GM18519 (cell line): ENCODE results near the gene ATXN7L1.
"Not testable (repeated sequence)": the region's sequence is repeated elsewhere in the genome, so short reads cannot be mapped to it uniquely, and the experiment has no call there.

Experiments used
- ATAC-seq: cut with Tn5 transposase; IDR thresholded peaks from one replicate; pipeline ENCODE4 v1.9.1; 2021; ENCODE audit warnings: mild to moderate bottlenecking, moderate library complexity; ENCODE audit not compliant: unreplicated experiment, low FRiP score

ATXN7L1 gene

DNA sequence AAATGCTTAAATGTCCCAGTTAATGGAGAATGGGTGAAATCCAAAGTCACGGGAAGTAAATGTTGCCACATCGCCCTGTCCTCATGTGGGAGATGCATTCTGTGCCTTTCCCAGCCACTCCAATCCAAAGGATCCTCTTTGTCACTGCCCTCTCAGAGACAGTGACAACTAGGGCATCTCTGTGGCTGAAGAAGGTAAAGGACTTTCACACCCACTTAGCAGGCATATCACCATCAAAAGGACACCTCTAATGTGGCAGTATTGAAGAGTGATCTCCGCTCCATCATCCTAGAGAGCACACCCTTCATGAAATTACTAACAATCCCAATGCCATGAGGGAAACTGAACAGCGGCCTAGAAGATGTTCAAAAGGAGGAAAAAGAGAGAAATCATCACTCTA lies 13.6 kb downstream of the ATXN7L1 start:
- ATAC-seq, result no peak

DNA sequence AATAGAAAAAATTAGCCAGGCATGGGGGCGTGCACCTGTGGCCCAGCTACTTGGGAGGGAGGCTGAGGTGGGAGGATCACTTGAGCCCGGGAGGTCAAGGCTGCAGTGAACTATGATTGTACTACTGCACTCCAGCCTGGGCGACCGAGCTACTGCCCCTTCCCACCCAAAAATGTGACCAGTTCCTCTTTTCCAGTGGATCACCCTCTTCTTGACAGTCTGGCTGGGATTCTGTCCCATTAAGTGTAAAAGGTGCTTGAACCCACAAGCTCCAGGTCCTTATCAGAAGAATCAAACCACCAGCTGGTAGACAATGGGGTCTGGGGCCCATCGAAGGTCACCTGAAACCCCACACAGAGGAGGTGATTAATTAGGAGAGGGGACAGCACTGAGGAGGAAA lies 14.1 kb downstream of the ATXN7L1 start:
- no peak for ATAC-seq

DNA sequence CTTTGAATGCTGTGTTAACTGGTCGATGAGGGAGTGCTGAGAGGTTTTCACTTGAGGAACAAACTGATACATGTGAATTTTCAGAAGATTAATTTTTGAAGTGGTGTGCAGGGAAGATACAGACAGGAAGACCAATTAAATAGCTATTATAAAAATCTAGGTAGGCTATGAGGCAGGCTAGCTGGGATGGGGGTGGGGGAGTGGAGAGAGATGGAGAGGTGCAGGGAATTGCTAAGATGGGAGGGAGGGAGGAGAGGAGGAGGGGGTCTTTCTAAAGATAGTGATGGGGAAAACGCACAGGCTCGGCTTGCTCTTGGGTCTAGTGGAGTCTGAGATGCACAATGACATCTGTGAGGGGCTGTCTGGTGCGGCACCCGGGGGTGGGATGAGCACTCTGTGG lies 15.2 kb downstream of the ATXN7L1 start:
- no peak for ATAC-seq

DNA sequence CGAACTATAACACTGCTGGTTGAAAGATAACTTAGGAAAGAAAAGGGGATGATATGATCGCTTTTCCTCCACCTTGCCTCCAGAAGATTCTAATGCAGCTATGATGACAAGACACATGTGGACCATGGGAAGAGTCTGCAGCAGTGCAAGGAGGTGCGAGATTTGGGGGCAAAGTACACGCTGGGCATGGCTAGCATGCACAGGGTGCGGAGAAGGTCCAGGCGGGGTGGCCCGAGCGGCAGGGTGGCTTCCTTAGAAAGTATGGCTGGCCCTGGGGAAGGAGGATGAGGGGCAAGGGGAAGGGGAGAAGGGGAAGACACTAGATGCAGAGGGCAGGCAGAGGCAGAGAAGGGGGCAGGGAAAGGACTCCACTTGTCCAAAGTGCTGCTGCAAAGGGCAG lies 15.6 kb downstream of the ATXN7L1 start:
- ATAC-seq, result no peak

DNA sequence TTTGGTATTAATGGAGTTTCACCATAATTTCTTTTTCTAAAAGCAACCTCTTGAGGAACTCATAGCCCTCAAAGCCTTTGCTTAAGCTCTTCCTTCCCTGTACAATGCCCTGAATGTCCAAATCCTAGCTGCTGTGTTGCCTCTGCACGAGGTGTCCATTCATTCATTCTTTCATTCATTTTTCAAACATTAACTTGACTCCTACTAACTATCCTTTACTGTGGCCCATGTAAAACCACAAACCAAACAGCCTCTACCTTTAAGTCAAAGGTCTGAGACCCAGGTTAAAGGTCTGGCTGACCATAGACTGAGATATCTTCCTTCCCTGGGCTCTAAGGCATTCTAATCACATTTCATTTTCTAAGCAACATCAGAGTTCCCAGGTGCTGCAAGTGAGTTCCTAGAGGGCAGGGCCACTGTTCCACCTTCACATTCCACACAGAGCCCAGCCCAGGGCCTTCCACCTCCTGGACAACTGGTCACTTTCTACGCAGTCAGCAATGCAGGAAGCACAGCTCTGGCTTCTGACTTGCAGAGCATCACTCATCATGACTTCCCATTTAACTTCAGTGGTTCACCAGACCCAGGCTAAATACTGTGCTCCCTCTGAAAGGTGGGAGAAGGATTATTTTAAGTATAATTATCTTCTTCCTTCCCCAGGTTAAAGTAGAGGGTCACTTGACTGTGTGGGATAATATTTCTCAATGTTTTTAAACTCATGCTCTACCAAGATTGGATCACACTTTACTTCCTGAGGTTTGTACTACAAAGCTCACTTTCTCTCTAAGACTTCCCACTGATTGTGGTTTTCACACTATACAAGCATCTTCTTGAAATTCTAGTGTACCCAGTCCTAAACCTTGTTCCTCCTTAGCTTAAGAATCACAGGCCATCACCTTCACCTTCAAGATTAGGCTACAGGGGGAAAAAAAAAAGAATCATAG lies 19.1 kb downstream of the ATXN7L1 start:
- ATAC-seq, result no peak

DNA sequence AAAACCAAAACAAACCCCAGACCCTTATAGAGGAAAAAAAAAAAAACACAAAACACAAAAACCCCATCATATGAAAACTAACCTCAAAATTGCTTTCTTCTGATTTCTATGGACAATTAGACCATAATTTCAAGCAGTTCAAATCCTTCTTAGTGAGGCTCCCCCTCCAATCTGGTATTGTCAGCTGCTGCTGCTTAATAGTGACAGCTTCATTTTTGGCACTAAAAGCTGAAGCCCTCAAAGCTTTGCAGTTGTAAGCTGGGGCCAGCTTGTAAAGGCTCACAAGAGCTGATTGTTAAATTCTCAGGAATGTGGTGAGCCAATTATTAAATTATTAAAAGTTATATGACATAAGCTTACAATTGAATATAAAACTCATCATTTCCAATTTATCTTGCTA lies 21.9 kb downstream of the ATXN7L1 start:
- ATAC-seq, result no peak

DNA sequence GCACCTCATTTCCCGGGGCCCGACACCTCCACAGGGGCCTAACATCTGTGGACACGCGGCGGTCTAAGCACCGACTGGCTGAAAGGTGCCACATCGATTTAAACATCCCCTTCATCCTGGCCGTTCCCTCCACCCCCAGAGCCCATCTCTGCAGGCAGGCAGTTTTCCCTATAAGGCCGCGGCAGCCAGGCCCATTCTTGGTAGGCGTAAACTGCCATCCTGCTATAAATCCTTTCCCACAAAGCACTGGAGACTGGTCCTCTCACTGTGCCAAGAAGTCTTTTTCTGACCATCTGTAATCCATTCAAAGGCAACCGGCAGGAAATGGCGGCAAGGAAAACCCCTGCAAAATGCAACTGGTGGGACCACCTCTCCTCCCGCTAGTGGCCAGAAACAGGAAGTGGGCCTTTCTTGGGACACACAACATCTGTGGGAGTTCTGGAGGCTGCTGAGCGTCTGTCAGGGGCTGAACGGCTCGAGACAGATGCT lies 22.4 kb downstream of the ATXN7L1 start:
- ATAC-seq, result no peak

DNA sequence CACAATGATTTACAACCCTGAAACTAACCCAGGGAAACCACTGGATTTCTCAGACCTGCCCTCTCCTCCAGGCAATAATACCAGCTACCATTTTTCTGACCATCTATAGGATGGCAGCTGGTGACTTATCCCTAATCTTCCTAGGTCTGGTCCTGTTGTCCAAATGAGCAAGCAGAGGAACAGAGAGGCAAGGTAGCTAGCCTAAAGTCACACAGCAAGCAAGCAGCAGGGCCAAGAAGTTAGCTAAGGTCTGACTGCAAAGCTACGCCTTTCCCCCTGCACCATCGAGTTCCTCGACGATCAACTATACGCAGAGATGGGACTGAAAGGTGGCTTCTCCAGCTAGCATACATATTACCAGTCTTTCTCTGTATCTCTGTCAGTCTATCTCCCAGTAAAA lies 25.3 kb downstream of the ATXN7L1 start:
- ATAC-seq, result no peak

DNA sequence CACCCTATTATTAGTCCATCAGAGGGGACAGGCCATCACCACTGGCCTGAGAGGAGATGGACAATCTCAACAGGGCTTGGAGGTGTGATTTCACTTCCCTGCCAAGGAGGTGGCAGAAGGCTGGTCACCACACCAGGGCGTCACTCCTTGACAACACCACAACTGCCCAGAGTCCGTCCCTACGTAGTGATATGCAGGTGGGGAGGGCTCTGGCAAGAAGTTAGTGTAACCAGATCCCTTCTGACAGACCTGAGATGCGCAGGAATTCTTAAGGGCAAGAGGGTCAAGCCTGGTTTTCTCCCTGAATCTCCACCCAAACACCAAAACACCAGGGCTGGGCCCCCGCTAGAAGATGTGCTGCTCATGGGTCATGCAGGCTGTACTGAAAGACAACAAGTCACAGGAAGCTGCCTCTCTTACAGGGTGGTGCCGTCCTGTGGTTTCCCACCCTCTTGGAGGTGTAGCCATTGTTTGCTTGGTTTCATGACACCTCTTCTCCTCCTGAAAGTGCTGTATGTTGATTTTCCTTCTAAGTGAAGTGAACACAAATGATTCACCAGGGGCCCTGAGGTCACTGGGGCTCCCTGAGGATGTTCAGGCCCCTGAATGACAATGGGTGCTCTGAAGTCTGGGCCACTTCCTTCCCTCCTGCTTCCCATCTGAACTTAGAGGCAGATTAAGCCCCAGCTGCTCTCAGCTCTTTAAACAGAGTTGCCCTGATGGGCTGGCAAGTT lies 27.1 kb downstream of the ATXN7L1 start:
- no peak for ATAC-seq

DNA sequence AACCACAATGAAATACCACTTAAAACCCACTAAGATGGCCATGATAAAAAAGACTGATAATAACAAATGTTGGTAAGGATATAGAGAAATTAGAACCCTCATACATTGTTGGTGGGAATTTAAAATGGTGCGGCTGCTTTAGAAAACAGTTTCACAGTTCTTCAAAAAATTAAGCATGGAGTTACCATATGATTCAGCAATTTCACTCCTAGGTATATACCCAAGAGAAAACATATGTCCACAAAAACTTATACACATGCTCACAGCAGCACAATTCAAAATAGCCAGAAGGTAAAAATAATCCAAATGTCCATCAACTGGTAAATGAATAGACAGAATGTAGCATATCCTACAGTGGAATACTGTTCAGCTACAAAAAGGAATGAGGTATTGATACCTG lies 30.0 kb downstream of the ATXN7L1 start:
- no peak for ATAC-seq

DNA sequence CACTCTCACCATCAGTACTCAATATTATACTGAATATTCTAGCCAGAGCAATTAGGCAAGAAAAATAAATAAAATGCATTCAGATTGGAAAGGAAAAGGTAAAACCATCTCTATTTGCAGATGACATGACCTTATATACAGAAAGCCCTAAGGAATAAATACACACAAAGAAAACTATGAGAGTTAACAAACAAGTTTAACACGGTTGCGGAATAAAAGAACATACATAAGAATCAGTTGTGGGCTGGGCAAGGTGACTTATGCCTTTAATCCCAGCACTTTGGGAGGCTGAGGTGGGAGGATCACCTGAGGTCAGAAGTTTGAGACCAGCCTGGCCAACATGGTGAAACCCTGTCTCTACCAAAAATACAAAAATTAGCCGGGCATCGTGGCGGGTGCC lies 31.7 kb downstream of the ATXN7L1 start:
- ATAC-seq, result not testable (repeated sequence)

DNA sequence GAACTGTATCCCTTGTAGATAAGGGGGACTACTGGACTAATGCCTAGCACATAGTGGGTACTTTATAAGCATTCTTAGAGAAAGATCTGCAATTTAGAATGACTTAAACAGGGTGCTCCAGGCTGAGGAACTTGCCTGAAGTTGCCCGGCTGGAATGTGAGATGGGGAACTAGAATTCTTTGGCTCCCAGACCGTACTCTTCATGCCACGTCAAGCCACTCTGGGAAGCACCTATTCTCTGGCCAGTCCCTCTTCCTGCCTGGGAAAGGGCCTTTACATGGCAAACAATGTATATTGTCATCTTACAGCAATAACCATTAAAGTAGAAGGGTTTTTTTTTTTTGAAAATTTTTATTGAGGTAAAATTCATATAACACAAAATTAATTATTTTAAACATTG lies 34.5 kb downstream of the ATXN7L1 start:
- no peak for ATAC-seq

DNA sequence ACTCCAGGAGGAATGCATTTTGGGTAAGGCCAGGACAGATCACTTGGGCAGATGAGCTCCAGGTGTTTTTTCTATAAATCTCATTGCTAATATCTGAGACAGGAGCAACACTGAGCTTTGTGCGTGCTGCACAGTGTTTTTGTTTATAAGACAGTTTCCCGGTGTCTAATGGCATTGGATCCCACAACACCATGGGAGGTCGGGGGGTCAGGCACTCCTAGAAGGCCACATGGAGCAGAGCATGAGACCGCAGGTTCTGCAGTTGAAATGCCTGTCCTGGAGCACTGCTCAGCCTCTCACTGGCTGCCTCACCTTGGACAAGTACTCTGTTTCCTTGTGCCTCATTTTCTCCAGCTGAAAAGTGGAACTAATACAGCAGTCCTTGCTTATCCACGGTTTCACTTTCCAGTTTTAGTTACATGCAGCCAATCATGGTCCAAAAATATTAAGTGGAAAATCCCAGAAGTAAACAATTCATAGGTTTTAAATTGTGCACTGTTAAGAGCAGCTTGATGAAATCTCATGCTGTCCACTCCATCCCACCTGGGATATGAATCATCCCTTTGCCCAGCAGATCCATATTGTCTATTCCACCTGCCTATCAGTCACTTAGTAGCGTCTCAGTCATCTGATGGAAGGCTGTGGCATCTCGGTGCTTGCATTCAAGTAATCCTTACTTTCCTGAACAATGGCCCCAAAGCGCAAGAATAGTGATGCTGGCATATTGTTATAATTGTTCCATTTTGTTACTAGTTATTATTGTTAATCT lies 35.2 kb downstream of the ATXN7L1 start:
- ATAC-seq, result no peak

DNA sequence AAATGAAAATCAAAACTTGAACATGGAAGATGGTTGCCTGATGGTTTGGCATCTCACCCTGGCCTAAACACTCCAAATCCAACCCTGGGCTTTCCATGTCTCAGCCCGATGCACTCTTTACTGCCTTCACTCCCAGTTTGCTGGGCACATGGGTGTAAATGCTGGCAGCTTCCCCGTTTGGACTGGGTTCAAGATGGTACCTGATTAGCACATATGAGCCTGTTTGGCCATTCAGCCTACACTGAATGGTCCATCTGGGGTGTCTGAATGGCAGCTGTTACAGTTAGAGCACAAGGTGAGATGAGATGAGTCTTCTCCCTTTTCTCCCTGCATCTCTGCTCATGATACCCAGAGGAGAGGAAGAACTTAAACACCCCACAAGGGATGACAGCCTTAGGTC lies 37.1 kb downstream of the ATXN7L1 start:
- ATAC-seq, result no peak

DNA sequence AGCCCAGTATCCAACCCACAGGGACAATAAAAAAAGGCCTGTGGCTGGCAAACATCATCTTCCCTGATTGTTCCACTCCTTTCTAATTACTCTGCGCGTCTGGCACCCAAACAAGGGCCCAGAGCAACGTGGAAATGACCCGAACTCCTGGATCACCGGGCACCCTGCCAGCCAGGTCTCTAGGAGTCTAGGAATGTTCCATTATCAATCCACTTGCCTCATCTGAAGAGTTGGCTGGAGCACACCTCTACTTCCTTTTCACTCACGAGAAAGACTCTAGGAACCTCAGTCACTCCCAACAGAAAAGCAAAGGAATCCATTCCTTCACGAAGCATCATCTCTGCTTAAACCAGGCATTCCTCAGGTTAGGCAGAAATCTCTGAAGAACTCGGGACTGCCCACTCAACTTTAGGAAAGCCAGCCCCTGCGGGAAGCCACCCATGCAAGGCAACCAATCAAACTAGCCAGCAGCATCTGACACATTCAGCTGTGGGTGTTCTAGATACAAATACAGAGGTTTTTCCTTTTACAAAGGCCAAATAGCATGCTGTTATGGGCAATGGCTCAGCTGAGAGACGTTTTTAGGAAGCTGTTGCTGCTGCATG lies 37.7 kb downstream of the ATXN7L1 start:
- no peak for ATAC-seq

DNA sequence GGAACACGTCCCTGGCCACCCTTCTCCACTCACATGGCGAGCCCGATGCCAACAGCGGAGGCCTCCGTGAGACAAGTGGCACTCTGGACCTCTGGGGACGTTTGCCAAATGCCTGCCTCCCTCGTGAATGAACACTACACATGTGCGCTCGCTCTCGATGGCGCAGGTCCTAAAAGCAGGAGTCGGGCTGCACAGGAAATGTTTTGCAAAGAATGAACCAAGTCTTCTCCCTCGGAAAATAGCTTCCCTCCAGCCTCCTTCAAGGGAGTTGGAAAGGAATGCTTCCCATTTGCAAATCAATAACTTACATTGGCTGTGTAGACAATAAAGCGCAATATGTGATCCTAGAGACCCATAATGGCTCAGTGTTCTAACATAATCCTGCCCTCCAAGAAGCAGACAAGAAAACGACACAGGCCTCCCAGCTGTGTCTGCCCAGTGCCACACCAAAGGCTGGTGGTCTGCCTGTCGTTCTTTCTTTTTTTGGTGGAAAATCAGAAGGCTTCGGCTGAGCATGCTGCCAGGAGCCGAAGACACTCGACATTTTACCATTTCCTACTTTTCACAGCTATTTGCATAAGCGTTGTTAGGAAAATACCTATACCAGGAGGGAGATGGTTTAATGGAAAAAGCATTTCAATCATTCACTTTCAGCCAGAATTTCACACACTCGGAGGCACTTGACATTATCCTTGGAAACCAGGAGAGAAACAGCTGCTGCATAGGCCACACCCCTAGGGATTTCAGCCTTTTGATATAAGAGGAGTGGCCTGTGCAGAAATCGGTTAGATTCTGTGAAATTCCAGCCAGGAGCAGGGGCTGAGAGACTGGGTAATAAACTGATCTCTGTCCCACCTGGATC lies 38.4 kb downstream of the ATXN7L1 start:
- no peak for ATAC-seq

DNA sequence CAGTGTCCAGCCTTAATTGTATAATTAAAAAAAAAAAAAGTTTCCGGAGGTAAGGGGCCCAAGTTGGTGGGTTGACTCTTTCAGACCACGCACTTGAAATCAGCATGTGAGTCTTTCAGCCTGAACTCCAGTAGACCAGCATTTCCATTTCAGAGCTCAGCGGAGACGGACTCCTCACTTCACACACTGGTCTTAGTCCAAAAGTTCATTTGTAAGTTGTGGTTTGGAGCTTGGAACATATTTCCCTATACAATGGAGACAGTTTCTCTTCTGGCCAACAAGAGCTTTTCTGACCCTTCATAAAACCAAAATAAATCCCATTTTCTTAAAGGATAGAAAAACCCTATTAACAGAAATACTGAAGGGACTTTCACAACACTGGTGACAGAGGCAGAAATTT lies 41.0 kb downstream of the ATXN7L1 start:
- no peak for ATAC-seq

DNA sequence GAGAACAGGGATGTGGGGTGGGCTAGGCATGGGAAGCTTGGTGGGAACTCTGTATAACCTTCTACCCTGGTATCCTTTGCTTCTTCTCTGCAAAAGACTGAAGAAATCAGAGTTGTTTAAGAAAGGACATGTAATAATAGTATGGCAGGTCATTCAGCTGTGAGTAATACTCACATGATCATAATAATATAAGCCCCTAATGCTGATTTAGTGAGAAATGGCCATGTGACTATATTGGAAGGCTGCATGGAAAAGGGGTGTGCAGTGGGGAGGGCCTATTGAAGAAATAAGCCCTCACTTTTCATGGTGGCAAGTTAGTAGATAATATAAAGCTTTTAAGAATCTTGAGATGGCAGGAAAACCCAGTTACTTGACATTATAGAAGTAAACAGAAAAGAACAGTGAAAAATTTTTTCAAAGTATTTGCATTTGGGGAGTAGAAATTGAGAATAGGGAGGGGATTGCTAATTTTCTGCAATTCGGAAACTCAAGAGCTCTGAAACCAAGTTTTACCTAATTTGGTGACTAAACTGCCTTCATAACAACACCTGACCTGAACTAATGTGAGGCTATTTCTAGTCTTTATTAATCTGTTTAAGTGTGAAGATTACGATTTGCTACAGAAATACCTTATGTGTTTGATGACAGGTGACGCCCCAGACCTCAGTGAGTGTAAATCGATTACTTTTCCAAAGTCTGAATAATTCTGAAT lies 44.4 kb downstream of the ATXN7L1 start:
- ATAC-seq, result no peak

DNA sequence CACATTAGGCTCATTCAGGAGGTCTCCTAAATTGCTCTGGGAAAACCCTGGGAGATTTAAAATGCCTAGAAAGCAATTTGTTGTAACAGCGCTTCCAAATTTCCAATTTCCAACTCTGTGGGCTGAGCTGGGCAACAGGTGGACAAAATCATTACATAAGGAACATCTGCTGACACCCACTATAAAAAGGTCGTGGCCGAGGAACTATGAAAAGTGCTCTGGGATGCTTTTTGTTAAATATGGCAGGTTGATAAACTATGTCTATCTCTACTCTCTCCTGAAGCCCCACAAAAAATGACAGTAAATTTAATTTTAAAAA lies 45.1 kb downstream of the ATXN7L1 start:
- no peak for ATAC-seq
